K562 (cell line): ENCODE measurements around the gene SPATA3. TPM values are rescaled to one million over a fixed set of nuclear protein-coding genes. Genes with fewer than 3 reads are reported as not detected.

Experiments
- ATAC-seq: fragments of 200-7000 bp; cut with Tn5 transposase; 3 replicates; pipeline ENCODE4 v1.9.1; 2020; ENCODE audit warnings: moderate library complexity
- BruUV-seq: library from RNA; stranded (reverse); fragments of 400-500 nt; replicated peaks from 2 replicates; lab custom pipeline; 2021; lab: Mats Ljungman, UMichigan
- CTCF ChIA-PET: fragments of 300-600 bp; formaldehyde crosslinking; extraction: SDS; loops from one replicate; lab custom pipeline; 2021; ENCODE audit warnings: low intra/inter-chr PET ratio; lab: Yijun Ruan, JAX
- POLR2A ChIA-PET: fragments of 300-600, 350-650 bp; sonication (Branson Sonifier 250); formaldehyde crosslinking; extraction: SDS; loops from one replicate; lab custom pipeline; 2021; ENCODE audit warnings: antibody characterized with exemption, inconsistent platforms; lab: Yijun Ruan, JAX
- DNase-seq, 4 experiments: peaks; one replicate each; pipeline versions ENCODE4 v3.0.0 to v3.0.0-alpha.2; 2011 to 2018; ENCODE audit warnings: low spot score in 3 of 4, mixed read lengths in 3 of 4; ENCODE audit errors: extremely low read depth in 1 of 4
- FAIRE-seq: peaks from 2 replicates; lab custom pipeline; 2011; peaks lifted over from hg19 to GRCh38; lab: Jason Lieb, UNC
- H2AFZ ChIP-seq: 2 replicates; pipeline ENCODE4 v1.6.0; 2011; ENCODE audit warnings: low read depth, low read length, control low read depth, inconsistent platforms
- H3K27ac ChIP-seq: fragments of 200-600 bp; 3 replicates; pipeline ENCODE4 v1.8.0; 2011; ENCODE audit warnings: low read depth, mild to moderate bottlenecking, control low read depth, inconsistent platforms, low read length, moderate library complexity, mixed read lengths; ENCODE audit errors: extremely low read depth
- H3K27me3 ChIP-seq, 2 experiments: fragments of 300-600 bp in 1 of 2; 2 replicates in 1 of 2; 3 replicates in 1 of 2; pipeline versions ENCODE4 v1.6.0 to v1.8.0; 2011; ENCODE audit warnings: inconsistent platforms in 2 of 2, low read length in 2 of 2, mild to moderate bottlenecking in 1 of 2, mixed read lengths in 1 of 2, moderate library complexity in 1 of 2; ENCODE audit not compliant: control insufficient read depth in 2 of 2, insufficient read depth in 2 of 2
- H3K36me3 ChIP-seq: fragments of 300-600 bp; 3 replicates; pipeline ENCODE4 v1.8.0; 2011; ENCODE audit warnings: mild to moderate bottlenecking, low read length, inconsistent platforms; ENCODE audit not compliant: control insufficient read depth, insufficient read depth
- H3K4me1 ChIP-seq, 2 experiments: fragments of 200-600 bp in 1 of 2; replicated peaks in 1 of 2; 2 replicates in 1 of 2; 3 replicates in 1 of 2; pipeline versions ENCODE4 v1.5.1 to v1.8.0; 2011; ENCODE audit warnings: inconsistent platforms in 2 of 2, low read length in 2 of 2, mild to moderate bottlenecking in 1 of 2, mixed read lengths in 1 of 2, moderate library complexity in 1 of 2; ENCODE audit not compliant: control insufficient read depth in 2 of 2, insufficient read depth in 2 of 2
- H3K4me2 ChIP-seq: 2 replicates; pipeline ENCODE4 v1.6.1; 2011; ENCODE audit warnings: low read length, control low read depth, inconsistent platforms, mixed read lengths; ENCODE audit not compliant: insufficient read depth
- H3K4me3 ChIP-seq: fragments of 200-600 bp; sonication (generic), shearing (Covaris generic); 2 replicates; pipeline ENCODE4 v1.5.1; 2016; ENCODE audit warnings: control low read depth, inconsistent platforms
- H3K79me2 ChIP-seq: fragments of 200-600 bp; 3 replicates; pipeline ENCODE4 v1.8.0; 2011; ENCODE audit warnings: low read length, inconsistent platforms; ENCODE audit not compliant: control insufficient read depth, insufficient read depth
- H3K9ac ChIP-seq, 2 experiments: 2 replicates each; pipeline versions ENCODE4 v1.6.0 to v1.6.1; 2011; ENCODE audit warnings: low read depth in 2 of 2, low read length in 2 of 2, control low read depth in 1 of 2, inconsistent platforms in 1 of 2, mild to moderate bottlenecking in 1 of 2, mixed read lengths in 1 of 2; ENCODE audit not compliant: insufficient read depth in 1 of 2
- H3K9me1 ChIP-seq: one replicate; pipeline ENCODE4 v1.6.0; 2011; ENCODE audit warnings: inconsistent platforms, mild to moderate bottlenecking, low read length, moderate library complexity; ENCODE audit not compliant: control insufficient read depth, insufficient read depth
- H3K9me3 ChIP-seq: replicated peaks from 2 replicates; pipeline ENCODE4 v1.5.1; 2011; ENCODE audit warnings: low read depth, low read length, inconsistent platforms; ENCODE audit not compliant: control insufficient read depth, insufficient read depth
- H4K20me1 ChIP-seq: replicated peaks from 2 replicates; pipeline ENCODE4 v1.6.1; 2011; ENCODE audit warnings: low read length, inconsistent platforms, mixed read lengths; ENCODE audit not compliant: control insufficient read depth, insufficient read depth
- ETV1 ChIP-seq: fragments of 450-650 bp; conservative IDR thresholded peaks from 2 replicates; pipeline ENCODE4 v1.6.1; 2016; ENCODE audit warnings: missing genetic modification characterization, control low read depth, low read depth, missing compliant biosample characterization
- MAZ ChIP-seq, 2 experiments: fragments of 450-650 bp in 1 of 2; sonication (generic) in 1 of 2; formaldehyde crosslinking; IDR thresholded peaks in 1 of 2; conservative IDR thresholded peaks in 1 of 2; 2 replicates each; pipeline versions ENCODE4 v1.4.0 to v1.5.0; 2020; ENCODE audit warnings: mild to moderate bottlenecking in 1 of 2, missing genetic modification reagents in 1 of 2
- MED1 ChIP-seq: sonication (generic); formaldehyde crosslinking; IDR thresholded peaks from 2 replicates; pipeline ENCODE4 v1.8.1; 2023; ENCODE audit warnings: missing genetic modification reagents, borderline replicate concordance
- NFATC3 ChIP-seq: fragments of 450-650 bp; IDR thresholded peaks from 2 replicates; pipeline ENCODE4 v1.6.1; 2017; ENCODE audit warnings: mild to moderate bottlenecking
- SMAD4 ChIP-seq: fragments of 250-450 bp; sonication (Bioruptor Pico); conservative IDR thresholded peaks from 2 replicates; pipeline ENCODE4 v1.8.0; 2021; ENCODE audit warnings: inconsistent platforms, mild to moderate bottlenecking, moderate library complexity
- SMC3 ChIP-seq: conservative IDR thresholded peaks from 2 replicates; pipeline ENCODE4 v1.6.1; 2011; ENCODE audit warnings: low read depth, low read length, improper control_type of control experiment; ENCODE audit not compliant: insufficient read depth
- TCF7 ChIP-seq: sonication (generic); IDR thresholded peaks from 2 replicates; pipeline ENCODE4 v1.6.1; 2016; ENCODE audit warnings: antibody characterized with exemption, borderline replicate concordance
- ZFPM2 ChIP-seq: fragments of 250-450 bp; sonication (Bioruptor Pico); IDR thresholded peaks from 2 replicates; pipeline ENCODE4 v1.5.1; 2022; ENCODE audit warnings: mild to moderate bottlenecking
- WGBS: fragments of 100-300 bp; shearing (Covaris generic); methylation state at CpG from one replicate; pipeline ENCODE4 v1.1.6; 2016; ENCODE audit warnings: low coverage, mixed read lengths; ENCODE audit not compliant: insufficient coverage; ENCODE audit errors: missing lambda C conversion rate; 5-methylcytosine and 5-hydroxymethylcytosine counted together
- in situ Hi-C: fragments of 300-500 bp; cut with MboI; formaldehyde crosslinking; loops from 4 replicates; pipeline ENCODE4 v1.15.0; 2018; ENCODE audit warnings: inconsistent platforms, mixed read lengths
- intact Hi-C: fragments of 100-400 bp; cut with micrococcal nuclease; formaldehyde crosslinking; loops from 2 replicates; pipeline ENCODE4 v1.14.2; 2022
- polyA plus RNA-seq, 8 experiments: library from polyadenylated mRNA; depleted of rRNA in 4 of 8; stranded (reverse) in 5 of 8; unstranded in 3 of 8; fragments of >200 nt; fragmentation: Nextera tagmentation in 2 of 8; fragmentation: Illumina TruSeq in 1 of 8; extraction: Ambion mirVana in 2 of 8; extraction: Trizol in 1 of 8; gene quantifications; 2 replicates each; pipeline versions ENCODE4 v1.2.1 to v1.2.3, GENCODE V29; 2011 to 2014; ENCODE audit warnings: inconsistent platforms in 1 of 8, missing spikeins in 1 of 8
- total RNA-seq, 7 experiments: library from RNA; depleted of rRNA in 6 of 7; stranded (reverse); fragments of >200 nt in 6 of 7; fragmentation: Illumina TruSeq in 2 of 7; extraction: Trizol in 2 of 7; gene quantifications; 2 replicates each; pipeline versions ENCODE4 v1.2.1 to v1.2.3, GENCODE V29; 2011 to 2021; ENCODE audit warnings: low replicate concordance in 1 of 7

The SPATA3 gene
- total and polyA plus RNA-seq, 9 of the 15 experiments (the other 6 are each of a cell fraction or from before 2014, with no cell fraction given) = not detected

GRCh38 chr2:230972046-230972445 lies 23.9 kb upstream of the SPATA3 start:
- TF ChIP-seq MED1 (CRISPR knock-in tag) = no peak
- no peak for TF ChIP-seq NFATC3
- no peak for TF ChIP-seq MAZ (CRISPR knock-in tag; conservative IDR thresholded peaks at IDR 0.05 in 1 of 2, IDR thresholded peaks at IDR 0.05 in 1 of 2)
- TF ChIP-seq ETV1 = no peak
- TF ChIP-seq ZFPM2 (CRISPR knock-in tag) = no peak
- no peak for TF ChIP-seq SMC3
- TF ChIP-seq SMAD4 (CRISPR knock-in tag) = no peak
- no peak for TF ChIP-seq TCF7
- Histone ChIP-seq H3K79me2 (no peaks in the 10 kb centered on the region), H3K4me2 (no peak overlapping the region), H3K27me3 (peaks cover 0 to 12% of the 10 kb centered on the region in 2 experiments; a peak in 1 of 5 replicates), H3K9ac (no peak overlapping the region), H3K4me3 (no peak overlapping the region), H3K9me1 (no peaks in the 10 kb centered on the region), H3K27ac (no peak overlapping the region), H3K36me3 (no peaks in the 10 kb centered on the region), H2AFZ (no peak overlapping the region), H3K9me3 (no peaks in the 10 kb centered on the region), H4K20me1 (no peaks in the 10 kb centered on the region), H3K4me1 (no peaks in the 10 kb centered on the region; a peak in 1 of 5 replicates)
- ATAC-seq = no peak
- in situ Hi-C loops = no loop called here
- 8% methylated on average over 5 of the region's 5 CpGs for WGBS
- no peak for DNase-seq
- POLR2A ChIA-PET = no interaction called here
- BruUV-seq = no TSS peak
- intact Hi-C loops = no loop called here
- FAIRE-seq = no peak
- CTCF ChIA-PET = no interaction called here
